DMS53 (cell line): ENCODE results near the gene PARK7.
A peak's percentile ranks its signal among the peaks of the same experiment; 100 is the strongest.
"Not testable (repeated sequence)": the region's sequence is repeated elsewhere in the genome, so short reads cannot be mapped to it uniquely, and the experiment has no call there.

Experiments used
- DNase-seq: peaks from one replicate; lab custom pipeline; 2025; lab: John Stamatoyannopoulos, UW

Gene PARK7

GRCh38 chr1:7961216-7962013, at the start of gene PARK7:
PARK7 (plus strand) TSS chr1:7961711; CDS start chr1:7962786, 1,075 bp downstream.
- DNase-seq, result peak; percentile 100

- DNase-seq, result no peak
Measured at GRCh38 chr1:7912145-7912544, 49.4 kb upstream of the PARK7 start.

- no peak for DNase-seq
Measured at GRCh38 chr1:7912743-7913557, 48.6 kb upstream of the PARK7 start.

GRCh38 chr1:7915826-7916500, 45.5 kb upstream of the PARK7 start:
- DNase-seq, result no peak

GRCh38 chr1:7916501-7916830, 45.0 kb upstream of the PARK7 start:
- DNase-seq, result no peak

- not testable (repeated sequence) for DNase-seq
Measured at GRCh38 chr1:7917971-7918370, 43.5 kb upstream of the PARK7 start.

GRCh38 chr1:7919880-7920279, 41.6 kb upstream of the PARK7 start:
- DNase-seq, result no peak

GRCh38 chr1:7921796-7922195, 39.7 kb upstream of the PARK7 start:
- DNase-seq, result no peak

GRCh38 chr1:7922301-7922700, 39.2 kb upstream of the PARK7 start:
- no peak for DNase-seq

- DNase-seq, result not testable (repeated sequence)
Measured at GRCh38 chr1:7927061-7927460, 34.5 kb upstream of the PARK7 start.

- DNase-seq, result no peak
Measured at GRCh38 chr1:7928247-7928646, 33.3 kb upstream of the PARK7 start.

- no peak for DNase-seq
Measured at GRCh38 chr1:7929637-7930036, 31.9 kb upstream of the PARK7 start.

- DNase-seq, result no peak
Measured at GRCh38 chr1:7930645-7931445, 30.7 kb upstream of the PARK7 start.

GRCh38 chr1:7931446-7931812, 30.1 kb upstream of the PARK7 start:
- DNase-seq, result no peak

GRCh38 chr1:7932524-7933138, 28.9 kb upstream of the PARK7 start:
- no peak for DNase-seq

- DNase-seq, result peak; percentile 61
Measured at GRCh38 chr1:7938070-7938469, 23.4 kb upstream of the PARK7 start.

GRCh38 chr1:7940034-7940433, 21.5 kb upstream of the PARK7 start:
- DNase-seq, result no peak

- peak; percentile 57 for DNase-seq
Measured at GRCh38 chr1:7940745-7941436, 20.6 kb upstream of the PARK7 start, which contains the start of gene TNFRSF9. TNFRSF9 (minus strand) TSS chr1:7940839; CDS start chr1:7939994, 845 bp downstream.

- DNase-seq, result peak; percentile 26
Measured at GRCh38 chr1:7941437-7941793, 20.1 kb upstream of the PARK7 start.

GRCh38 chr1:7942214-7942921, 19.1 kb upstream of the PARK7 start:
- peak; percentile 51 for DNase-seq
